ENCODE data around the gene ANKRD39.
A peak's percentile ranks its signal among the peaks of the same experiment; 100 is the strongest.

The ANKRD39 gene

GRCh38 chr2:96852667-96853066 lies 5.1 kb downstream of the ANKRD39 start:
- DNase-seq = no peak

- no peak for DNase-seq
Measured at GRCh38 chr2:96848264-96848663, 9.6 kb downstream of the ANKRD39 start.

- DNase-seq = no peak
Measured at GRCh38 chr2:96847586-96847985, 10.2 kb downstream of the ANKRD39 start.

- no peak for DNase-seq
Measured at GRCh38 chr2:96846825-96847224, 11.0 kb downstream of the ANKRD39 start.

GRCh38 chr2:96844405-96844808 lies 13.4 kb downstream of the ANKRD39 start:
- no peak for DNase-seq

GRCh38 chr2:96843538-96844268 lies 14.1 kb downstream of the ANKRD39 start, which contains the start of gene ANKRD23:
ANKRD23 (minus strand) TSS chr2:96844021; CDS start chr2:96843992, 29 bp downstream.
- DNase-seq = no peak

GRCh38 chr2:96842600-96842999 lies 15.2 kb downstream of the ANKRD39 start:
- no peak for DNase-seq

- no peak for DNase-seq
Measured at GRCh38 chr2:96841701-96842495, 15.9 kb downstream of the ANKRD39 start.

- no peak for DNase-seq
Measured at GRCh38 chr2:96839875-96840850, 17.7 kb downstream of the ANKRD39 start.

GRCh38 chr2:96839293-96839874 lies 18.4 kb downstream of the ANKRD39 start:
- no peak for DNase-seq

- no peak for DNase-seq
Measured at GRCh38 chr2:96838345-96839292, 19.2 kb downstream of the ANKRD39 start.

- no peak for DNase-seq
Measured at GRCh38 chr2:96837575-96837974, 20.2 kb downstream of the ANKRD39 start.

GRCh38 chr2:96835830-96836229 lies 22.0 kb downstream of the ANKRD39 start:
- DNase-seq = no peak

- DNase-seq = peak; percentile 99
Measured at GRCh38 chr2:96832754-96833507, 24.9 kb downstream of the ANKRD39 start.

GRCh38 chr2:96832408-96832753 lies 25.4 kb downstream of the ANKRD39 start:
- no peak for DNase-seq

GRCh38 chr2:96831679-96832078 lies 26.1 kb downstream of the ANKRD39 start:
- no peak for DNase-seq

GRCh38 chr2:96830044-96830562 lies 27.7 kb downstream of the ANKRD39 start:
- no peak for DNase-seq

- DNase-seq = no peak
Measured at GRCh38 chr2:96828874-96829273, 28.9 kb downstream of the ANKRD39 start.

GRCh38 chr2:96828436-96828835 lies 29.4 kb downstream of the ANKRD39 start:
- DNase-seq = no peak

GRCh38 chr2:96826546-96827278 lies 31.1 kb downstream of the ANKRD39 start:
- DNase-seq = no peak
